ENCODE data around the gene PEX13. TPM values are rescaled to one million over a fixed set of nuclear protein-coding genes. Genes with fewer than 3 reads are reported as not detected.

PEX13 gene
- total RNA-seq, 1 experiment from 2014 or later: 20.4 TPM

DNA sequence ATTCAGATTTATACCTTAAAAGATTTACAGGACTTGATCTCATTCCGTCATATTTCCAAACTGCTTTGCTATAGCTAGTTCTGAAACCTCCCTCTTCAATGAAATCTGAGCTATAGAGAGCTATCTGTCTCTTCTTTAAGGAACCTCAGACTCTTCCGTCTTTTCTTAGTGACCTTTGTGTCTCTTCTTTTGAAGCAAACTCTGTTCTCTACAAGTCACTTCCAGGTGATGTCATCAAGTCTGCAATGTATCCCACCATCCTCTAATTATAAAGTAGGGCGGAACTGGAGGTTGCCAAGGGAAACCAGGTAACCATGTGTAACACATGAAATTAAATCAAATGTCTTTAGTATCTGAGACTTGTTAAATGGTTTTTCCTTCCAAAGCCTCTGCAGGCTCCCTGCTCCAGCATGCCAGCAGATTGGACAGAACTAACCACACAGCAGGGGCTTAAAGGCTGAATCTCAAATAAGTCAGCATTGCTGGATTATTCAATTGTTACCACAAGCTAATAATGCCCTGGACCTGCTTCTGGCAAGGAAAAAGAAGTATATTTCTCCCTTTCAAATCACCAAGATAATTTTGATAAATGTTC lies 41.2 kb upstream of the PEX13 start:
- Mint-ChIP-seq H3K36me3 (no peaks in the 10 kb centered on the region), H3K4me3 (no peak overlapping the region), H3K27ac (no peak overlapping the region), H3K4me1 (no peaks in the 10 kb centered on the region), H3K9me3 (no peaks in the 10 kb centered on the region), H3K27me3 (ENCODE audit: low read depth) (no peaks in the 10 kb centered on the region)
- no peak for DNase-seq (ENCODE audit: low spot score)
- ATAC-seq: no peak
- TF ChIP-seq, protein P1, sequence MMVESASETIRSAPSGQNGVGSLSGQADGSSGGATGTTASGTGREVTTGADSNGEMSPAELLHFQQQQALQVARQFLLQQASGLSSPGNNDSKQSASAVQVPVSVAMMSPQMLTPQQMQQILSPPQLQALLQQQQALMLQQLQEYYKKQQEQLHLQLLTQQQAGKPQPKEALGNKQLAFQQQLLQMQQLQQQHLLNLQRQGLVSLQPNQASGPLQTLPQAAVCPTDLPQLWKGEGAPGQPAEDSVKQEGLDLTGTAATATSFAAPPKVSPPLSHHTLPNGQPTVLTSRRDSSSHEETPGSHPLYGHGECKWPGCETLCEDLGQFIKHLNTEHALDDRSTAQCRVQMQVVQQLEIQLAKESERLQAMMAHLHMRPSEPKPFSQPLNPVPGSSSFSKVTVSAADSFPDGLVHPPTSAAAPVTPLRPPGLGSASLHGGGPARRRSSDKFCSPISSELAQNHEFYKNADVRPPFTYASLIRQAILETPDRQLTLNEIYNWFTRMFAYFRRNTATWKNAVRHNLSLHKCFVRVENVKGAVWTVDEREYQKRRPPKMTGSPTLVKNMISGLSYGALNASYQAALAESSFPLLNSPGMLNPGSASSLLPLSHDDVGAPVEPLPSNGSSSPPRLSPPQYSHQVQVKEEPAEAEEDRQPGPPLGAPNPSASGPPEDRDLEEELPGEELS (CRISPR knock-in tag; IDR thresholded peaks at IDR 0.05): no peak
- TF ChIP-seq, protein P2, sequence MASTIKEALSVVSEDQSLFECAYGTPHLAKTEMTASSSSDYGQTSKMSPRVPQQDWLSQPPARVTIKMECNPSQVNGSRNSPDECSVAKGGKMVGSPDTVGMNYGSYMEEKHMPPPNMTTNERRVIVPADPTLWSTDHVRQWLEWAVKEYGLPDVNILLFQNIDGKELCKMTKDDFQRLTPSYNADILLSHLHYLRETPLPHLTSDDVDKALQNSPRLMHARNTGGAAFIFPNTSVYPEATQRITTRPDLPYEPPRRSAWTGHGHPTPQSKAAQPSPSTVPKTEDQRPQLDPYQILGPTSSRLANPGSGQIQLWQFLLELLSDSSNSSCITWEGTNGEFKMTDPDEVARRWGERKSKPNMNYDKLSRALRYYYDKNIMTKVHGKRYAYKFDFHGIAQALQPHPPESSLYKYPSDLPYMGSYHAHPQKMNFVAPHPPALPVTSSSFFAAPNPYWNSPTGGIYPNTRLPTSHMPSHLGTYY (CRISPR knock-in tag; IDR thresholded peaks at IDR 0.05): no peak
- TF ChIP-seq, protein P3, sequence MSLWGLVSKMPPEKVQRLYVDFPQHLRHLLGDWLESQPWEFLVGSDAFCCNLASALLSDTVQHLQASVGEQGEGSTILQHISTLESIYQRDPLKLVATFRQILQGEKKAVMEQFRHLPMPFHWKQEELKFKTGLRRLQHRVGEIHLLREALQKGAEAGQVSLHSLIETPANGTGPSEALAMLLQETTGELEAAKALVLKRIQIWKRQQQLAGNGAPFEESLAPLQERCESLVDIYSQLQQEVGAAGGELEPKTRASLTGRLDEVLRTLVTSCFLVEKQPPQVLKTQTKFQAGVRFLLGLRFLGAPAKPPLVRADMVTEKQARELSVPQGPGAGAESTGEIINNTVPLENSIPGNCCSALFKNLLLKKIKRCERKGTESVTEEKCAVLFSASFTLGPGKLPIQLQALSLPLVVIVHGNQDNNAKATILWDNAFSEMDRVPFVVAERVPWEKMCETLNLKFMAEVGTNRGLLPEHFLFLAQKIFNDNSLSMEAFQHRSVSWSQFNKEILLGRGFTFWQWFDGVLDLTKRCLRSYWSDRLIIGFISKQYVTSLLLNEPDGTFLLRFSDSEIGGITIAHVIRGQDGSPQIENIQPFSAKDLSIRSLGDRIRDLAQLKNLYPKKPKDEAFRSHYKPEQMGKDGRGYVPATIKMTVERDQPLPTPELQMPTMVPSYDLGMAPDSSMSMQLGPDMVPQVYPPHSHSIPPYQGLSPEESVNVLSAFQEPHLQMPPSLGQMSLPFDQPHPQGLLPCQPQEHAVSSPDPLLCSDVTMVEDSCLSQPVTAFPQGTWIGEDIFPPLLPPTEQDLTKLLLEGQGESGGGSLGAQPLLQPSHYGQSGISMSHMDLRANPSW (CRISPR knock-in tag; conservative IDR thresholded peaks at IDR 0.05; ENCODE audit: low read depth): no peak
- TF ChIP-seq, protein P4, sequence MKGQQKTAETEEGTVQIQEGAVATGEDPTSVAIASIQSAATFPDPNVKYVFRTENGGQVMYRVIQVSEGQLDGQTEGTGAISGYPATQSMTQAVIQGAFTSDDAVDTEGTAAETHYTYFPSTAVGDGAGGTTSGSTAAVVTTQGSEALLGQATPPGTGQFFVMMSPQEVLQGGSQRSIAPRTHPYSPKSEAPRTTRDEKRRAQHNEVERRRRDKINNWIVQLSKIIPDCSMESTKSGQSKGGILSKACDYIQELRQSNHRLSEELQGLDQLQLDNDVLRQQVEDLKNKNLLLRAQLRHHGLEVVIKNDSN (CRISPR knock-in tag; IDR thresholded peaks at IDR 0.05): no peak
- TF ChIP-seq, protein P5, sequence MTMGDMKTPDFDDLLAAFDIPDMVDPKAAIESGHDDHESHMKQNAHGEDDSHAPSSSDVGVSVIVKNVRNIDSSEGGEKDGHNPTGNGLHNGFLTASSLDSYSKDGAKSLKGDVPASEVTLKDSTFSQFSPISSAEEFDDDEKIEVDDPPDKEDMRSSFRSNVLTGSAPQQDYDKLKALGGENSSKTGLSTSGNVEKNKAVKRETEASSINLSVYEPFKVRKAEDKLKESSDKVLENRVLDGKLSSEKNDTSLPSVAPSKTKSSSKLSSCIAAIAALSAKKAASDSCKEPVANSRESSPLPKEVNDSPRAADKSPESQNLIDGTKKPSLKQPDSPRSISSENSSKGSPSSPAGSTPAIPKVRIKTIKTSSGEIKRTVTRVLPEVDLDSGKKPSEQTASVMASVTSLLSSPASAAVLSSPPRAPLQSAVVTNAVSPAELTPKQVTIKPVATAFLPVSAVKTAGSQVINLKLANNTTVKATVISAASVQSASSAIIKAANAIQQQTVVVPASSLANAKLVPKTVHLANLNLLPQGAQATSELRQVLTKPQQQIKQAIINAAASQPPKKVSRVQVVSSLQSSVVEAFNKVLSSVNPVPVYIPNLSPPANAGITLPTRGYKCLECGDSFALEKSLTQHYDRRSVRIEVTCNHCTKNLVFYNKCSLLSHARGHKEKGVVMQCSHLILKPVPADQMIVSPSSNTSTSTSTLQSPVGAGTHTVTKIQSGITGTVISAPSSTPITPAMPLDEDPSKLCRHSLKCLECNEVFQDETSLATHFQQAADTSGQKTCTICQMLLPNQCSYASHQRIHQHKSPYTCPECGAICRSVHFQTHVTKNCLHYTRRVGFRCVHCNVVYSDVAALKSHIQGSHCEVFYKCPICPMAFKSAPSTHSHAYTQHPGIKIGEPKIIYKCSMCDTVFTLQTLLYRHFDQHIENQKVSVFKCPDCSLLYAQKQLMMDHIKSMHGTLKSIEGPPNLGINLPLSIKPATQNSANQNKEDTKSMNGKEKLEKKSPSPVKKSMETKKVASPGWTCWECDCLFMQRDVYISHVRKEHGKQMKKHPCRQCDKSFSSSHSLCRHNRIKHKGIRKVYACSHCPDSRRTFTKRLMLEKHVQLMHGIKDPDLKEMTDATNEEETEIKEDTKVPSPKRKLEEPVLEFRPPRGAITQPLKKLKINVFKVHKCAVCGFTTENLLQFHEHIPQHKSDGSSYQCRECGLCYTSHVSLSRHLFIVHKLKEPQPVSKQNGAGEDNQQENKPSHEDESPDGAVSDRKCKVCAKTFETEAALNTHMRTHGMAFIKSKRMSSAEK (CRISPR knock-in tag; IDR thresholded peaks at IDR 0.05; ENCODE audit: borderline replicate concordance): no peak
- no peak for TF ChIP-seq MYBL2 (CRISPR knock-in tag; IDR thresholded peaks at IDR 0.05)
- ChIA-PET CTCF (no interaction called here), POLR2A (no interaction called here)

DNA sequence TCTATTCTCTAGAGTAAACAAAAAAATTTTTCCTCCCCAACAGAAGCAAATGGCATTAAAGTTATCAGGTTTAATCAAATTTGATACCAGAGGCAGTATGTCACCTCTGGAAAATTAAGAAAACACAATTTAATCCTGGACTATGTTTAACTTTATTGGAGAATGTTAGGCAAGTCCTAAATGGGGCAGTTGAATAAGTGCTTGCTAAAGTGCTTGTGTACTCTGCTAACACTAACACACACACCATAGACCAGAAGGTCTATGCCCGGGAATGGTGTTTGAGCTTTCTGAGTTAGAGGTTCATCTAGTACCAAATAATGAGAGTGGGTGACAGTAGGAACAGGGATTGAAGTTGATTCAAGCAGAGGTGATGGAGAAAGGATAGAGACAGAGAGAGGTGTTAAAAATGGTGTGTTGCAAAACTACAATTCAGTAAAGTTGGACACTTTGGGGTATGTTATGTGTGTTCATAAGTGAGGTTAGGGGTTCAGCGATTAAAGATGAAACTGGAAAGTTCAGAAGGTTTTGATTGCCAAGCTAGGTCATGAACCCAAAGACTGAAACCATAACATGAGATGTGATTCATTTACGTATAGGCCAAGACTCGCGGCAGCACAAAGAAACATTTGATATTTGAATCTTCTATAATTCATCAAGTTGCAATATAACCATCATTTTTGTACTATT lies 40.5 kb upstream of the PEX13 start:
- H3K9me3 Mint-ChIP-seq: no peaks in the 10 kb centered on the region
- no peak overlapping the region for H3K4me3 Mint-ChIP-seq
- CTCF ChIA-PET: interaction anchor here (1.3 kb wide), 1 partner anchor 22 kb away, joined by 3 read pairs; no protein-coding TSS in a partner anchor
- H3K27ac Mint-ChIP-seq: no peak overlapping the region
- no peaks in the 10 kb centered on the region for H3K4me1 Mint-ChIP-seq
- H3K27me3 Mint-ChIP-seq (ENCODE audit: low read depth): no peaks in the 10 kb centered on the region
- POLR2A ChIA-PET: no interaction called here
- DNase-seq (ENCODE audit: low spot score) (no peak), ATAC-seq (no peak)
- TF ChIP-seq GABPB1 (CRISPR knock-in tag; IDR thresholded peaks at IDR 0.05) (no peak), ZNF396 (CRISPR knock-in tag; IDR thresholded peaks at IDR 0.05; ENCODE audit: borderline replicate concordance) (no peak), RELA (CRISPR knock-in tag; IDR thresholded peaks at IDR 0.05; ENCODE audit: borderline replicate concordance) (no peak), ZNF219 (CRISPR knock-in tag; IDR thresholded peaks at IDR 0.05; ENCODE audit: borderline replicate concordance) (no peak), MXD4 (CRISPR knock-in tag; IDR thresholded peaks at IDR 0.05; ENCODE audit: borderline replicate concordance) (no peak), HMGA2 (CRISPR knock-in tag; IDR thresholded peaks at IDR 0.05) (no peak), ATF1 (CRISPR knock-in tag; IDR thresholded peaks at IDR 0.05) (no peak)
- TF ChIP-seq, protein P6, sequence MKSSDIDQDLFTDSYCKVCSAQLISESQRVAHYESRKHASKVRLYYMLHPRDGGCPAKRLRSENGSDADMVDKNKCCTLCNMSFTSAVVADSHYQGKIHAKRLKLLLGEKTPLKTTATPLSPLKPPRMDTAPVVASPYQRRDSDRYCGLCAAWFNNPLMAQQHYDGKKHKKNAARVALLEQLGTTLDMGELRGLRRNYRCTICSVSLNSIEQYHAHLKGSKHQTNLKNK (CRISPR knock-in tag; IDR thresholded peaks at IDR 0.05): no peak
- TF ChIP-seq, protein P7, sequence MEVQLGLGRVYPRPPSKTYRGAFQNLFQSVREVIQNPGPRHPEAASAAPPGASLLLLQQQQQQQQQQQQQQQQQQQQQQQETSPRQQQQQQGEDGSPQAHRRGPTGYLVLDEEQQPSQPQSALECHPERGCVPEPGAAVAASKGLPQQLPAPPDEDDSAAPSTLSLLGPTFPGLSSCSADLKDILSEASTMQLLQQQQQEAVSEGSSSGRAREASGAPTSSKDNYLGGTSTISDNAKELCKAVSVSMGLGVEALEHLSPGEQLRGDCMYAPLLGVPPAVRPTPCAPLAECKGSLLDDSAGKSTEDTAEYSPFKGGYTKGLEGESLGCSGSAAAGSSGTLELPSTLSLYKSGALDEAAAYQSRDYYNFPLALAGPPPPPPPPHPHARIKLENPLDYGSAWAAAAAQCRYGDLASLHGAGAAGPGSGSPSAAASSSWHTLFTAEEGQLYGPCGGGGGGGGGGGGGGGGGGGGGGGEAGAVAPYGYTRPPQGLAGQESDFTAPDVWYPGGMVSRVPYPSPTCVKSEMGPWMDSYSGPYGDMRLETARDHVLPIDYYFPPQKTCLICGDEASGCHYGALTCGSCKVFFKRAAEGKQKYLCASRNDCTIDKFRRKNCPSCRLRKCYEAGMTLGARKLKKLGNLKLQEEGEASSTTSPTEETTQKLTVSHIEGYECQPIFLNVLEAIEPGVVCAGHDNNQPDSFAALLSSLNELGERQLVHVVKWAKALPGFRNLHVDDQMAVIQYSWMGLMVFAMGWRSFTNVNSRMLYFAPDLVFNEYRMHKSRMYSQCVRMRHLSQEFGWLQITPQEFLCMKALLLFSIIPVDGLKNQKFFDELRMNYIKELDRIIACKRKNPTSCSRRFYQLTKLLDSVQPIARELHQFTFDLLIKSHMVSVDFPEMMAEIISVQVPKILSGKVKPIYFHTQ (CRISPR knock-in tag; IDR thresholded peaks at IDR 0.05): no peak
- no peaks in the 10 kb centered on the region for H3K36me3 Mint-ChIP-seq

All from WTC11 (cell line).